SK-N-SH (cell line): ENCODE results near the gene ASCL2. TPM values are rescaled to one million over a fixed set of nuclear protein-coding genes. Genes with fewer than 3 reads are reported as not detected.

Source experiments
- CTCF ChIA-PET: fragments of 300-600, 350-600 bp; formaldehyde crosslinking; extraction: SDS; loops from one replicate; lab custom pipeline; 2021; lab: Yijun Ruan, JAX
- POLR2A ChIA-PET: fragments of 350-600 bp; sonication (Branson Sonifier 250); formaldehyde crosslinking; extraction: SDS; loops from one replicate; lab custom pipeline; 2020; ENCODE audit warnings: antibody characterized with exemption, inconsistent platforms; lab: Yijun Ruan, JAX
- DNase-seq: peaks from one replicate; pipeline ENCODE4 v3.0.0; 2012
- H2AFZ ChIP-seq: fragments of 200-600 bp; sonication (generic); 2 replicates; pipeline ENCODE4 v1.8.1; 2016; ENCODE audit warnings: antibody characterized with exemption, mild to moderate bottlenecking, low read depth
- H3F3A ChIP-seq: fragments of 200-600 bp; sonication (generic); replicated peaks from 2 replicates; pipeline ENCODE3; 2016; ENCODE audit warnings: antibody characterized with exemption, mild to moderate bottlenecking; ENCODE audit not compliant: insufficient read depth
- H3K27ac ChIP-seq, 2 experiments: fragments of 200-500 bp in 1 of 2; fragments of 200-600 bp in 1 of 2; sonication (Bioruptor generic) in 1 of 2; sonication (generic), shearing (Covaris generic) in 1 of 2; 2 replicates each; pipeline versions ENCODE4 v1.5.1 to v1.6.1; 2014 to 2016; ENCODE audit warnings: low read depth in 2 of 2, inconsistent platforms in 1 of 2, low read length in 1 of 2, mild to moderate bottlenecking in 1 of 2, mixed read lengths in 1 of 2
- H3K27me3 ChIP-seq: fragments of 200-600 bp; sonication (generic), shearing (Covaris generic); 2 replicates; pipeline ENCODE4 v1.6.1; 2016; ENCODE audit warnings: mixed run types; ENCODE audit not compliant: insufficient read depth
- H3K36me3 ChIP-seq, 2 experiments: fragments of 200-500 bp in 1 of 2; fragments of 200-600 bp in 1 of 2; sonication (Bioruptor generic) in 1 of 2; sonication (generic) in 1 of 2; replicated peaks in 1 of 2; 2 replicates each; pipeline versions ENCODE3 to v1.5.1; 2014 to 2016; ENCODE audit warnings: low read length in 1 of 2, mild to moderate bottlenecking in 1 of 2; ENCODE audit not compliant: insufficient read depth in 2 of 2, control insufficient read depth in 1 of 2
- H3K4me1 ChIP-seq, 2 experiments: fragments of 200-500 bp in 1 of 2; fragments of 200-600 bp in 1 of 2; sonication (Bioruptor generic) in 1 of 2; sonication (generic), shearing (Covaris generic) in 1 of 2; 2 replicates each; pipeline versions ENCODE4 v1.5.1 to v1.6.1; 2014 to 2016; ENCODE audit warnings: low read depth in 1 of 2, low read length in 1 of 2, mixed run types in 1 of 2; ENCODE audit not compliant: insufficient read depth in 2 of 2, control insufficient read depth in 1 of 2
- H3K4me2 ChIP-seq: fragments of 200-600 bp; sonication (generic), shearing (Covaris generic); 2 replicates; pipeline ENCODE4 v1.6.1; 2017; ENCODE audit warnings: mixed run types
- H3K4me3 ChIP-seq, 2 experiments: fragments of 200-500 bp in 1 of 2; fragments of 200-600 bp in 1 of 2; sonication (Bioruptor generic) in 1 of 2; sonication (generic), shearing (Covaris generic) in 1 of 2; 2 replicates each; pipeline versions ENCODE4 v1.5.1 to v1.8.1; 2014 to 2016; ENCODE audit warnings: low read depth in 2 of 2, inconsistent platforms in 1 of 2, low read length in 1 of 2, mild to moderate bottlenecking in 1 of 2, mixed read lengths in 1 of 2, moderate library complexity in 1 of 2
- H3K79me2 ChIP-seq: fragments of 200-600 bp; sonication (generic); 2 replicates; pipeline ENCODE4 v1.8.1; 2017; ENCODE audit warnings: mild to moderate bottlenecking; ENCODE audit not compliant: insufficient read depth
- H3K9ac ChIP-seq: fragments of 200-600 bp; sonication (generic); 2 replicates; pipeline ENCODE4 v1.6.1; 2017; ENCODE audit warnings: mixed run types
- H3K9me2 ChIP-seq: fragments of 200-600 bp; sonication (generic); 2 replicates; pipeline ENCODE4 v1.6.1; 2017; ENCODE audit warnings: mixed run types
- H3K9me3 ChIP-seq: fragments of 200-600 bp; sonication (generic); 2 replicates; pipeline ENCODE4 v1.6.1; 2017; ENCODE audit warnings: mixed run types, mild to moderate bottlenecking, moderate library complexity
- H4K20me1 ChIP-seq: fragments of 200-600 bp; sonication (generic); 2 replicates; pipeline ENCODE4 v1.6.1; 2017; ENCODE audit warnings: mild to moderate bottlenecking, mixed run types; ENCODE audit not compliant: insufficient read depth
- ELF1 ChIP-seq: IDR thresholded peaks from 2 replicates; pipeline ENCODE4 v1.4.0; 2012
- EZH2phosphoT487 ChIP-seq: fragments of 200-600 bp; sonication (generic); IDR thresholded peaks from 2 replicates; pipeline ENCODE4 v1.6.1; 2017; ENCODE audit warnings: low read depth, mixed run types, mild to moderate bottlenecking, antibody characterized with exemption, moderate library complexity, borderline replicate concordance
- FOSL2 ChIP-seq: IDR thresholded peaks from 2 replicates; pipeline ENCODE4 v1.4.0; 2012; ENCODE audit warnings: low read depth, mild to moderate bottlenecking, moderate library complexity, borderline replicate concordance
- FOXM1 ChIP-seq: IDR thresholded peaks from 2 replicates; pipeline ENCODE4 v1.4.0; 2012; ENCODE audit warnings: low read depth, mild to moderate bottlenecking
- GABPA ChIP-seq: IDR thresholded peaks from 2 replicates; pipeline ENCODE4 v1.4.0; 2012; ENCODE audit warnings: low read depth, mild to moderate bottlenecking
- IRF3 ChIP-seq: fragments of 150-350 bp; IDR thresholded peaks from 2 replicates; pipeline ENCODE4 v1.6.1; 2016; ENCODE audit warnings: mild to moderate bottlenecking, low read depth, low read length
- JUND ChIP-seq: IDR thresholded peaks from 2 replicates; pipeline ENCODE4 v1.4.0; 2012
- NFIC ChIP-seq: IDR thresholded peaks from 2 replicates; pipeline ENCODE4 v1.4.0; 2012; ENCODE audit warnings: borderline replicate concordance
- POLR2AphosphoS5 ChIP-seq: IDR thresholded peaks from 2 replicates; pipeline ENCODE4 v1.6.1; 2012; ENCODE audit warnings: low read depth, low read length
- RCOR1 ChIP-seq: fragments of 150-350 bp; IDR thresholded peaks from 2 replicates; pipeline ENCODE4 v1.6.1; 2017; ENCODE audit warnings: antibody characterized with exemption, low read length
- RFX5 ChIP-seq: IDR thresholded peaks from 2 replicates; pipeline ENCODE4 v1.6.1; 2012; ENCODE audit warnings: mild to moderate bottlenecking, improper control_type of control experiment, low read length
- RXRA ChIP-seq: IDR thresholded peaks from 2 replicates; pipeline ENCODE4 v1.4.0; 2012; ENCODE audit warnings: low read depth, mild to moderate bottlenecking, borderline replicate concordance
- SMC3 ChIP-seq: IDR thresholded peaks from 2 replicates; pipeline ENCODE4 v1.6.1; 2012; ENCODE audit warnings: low read depth, low read length, improper control_type of control experiment
- TCF12 ChIP-seq: IDR thresholded peaks from 2 replicates; pipeline ENCODE4 v1.4.0; 2012
- WGBS: methylation state at CpG from one replicate; pipeline ENCODE4 v1.1.6; 2017; ENCODE audit warnings: low lambda C conversion rate; 5-methylcytosine and 5-hydroxymethylcytosine counted together
- polyA plus RNA-seq, 3 experiments: library from polyadenylated mRNA; depleted of rRNA; stranded (reverse); fragments of >200 nt; gene quantifications; 2 replicates each; pipeline ENCODE4 v1.2.3, GENCODE V29; 2012
- TF ChIP-seq, protein P1 (sequence below): fragments of 150-350 bp; IDR thresholded peaks from 2 replicates; pipeline ENCODE4 v1.6.1; 2017; ENCODE audit warnings: antibody characterized with exemption, low read length, low read depth, borderline replicate concordance

Gene ASCL2
- polyA plus RNA-seq, 1 of the 3 experiments (the other 2 are of a cell fraction): not detected

- ChIA-PET CTCF (interaction anchor here (1.1 to 1.6 kb wide), 3 partner anchors 38 to 153 kb away, joined by 3 to 5 read pairs (median 5); no protein-coding TSS in a partner anchor), POLR2A (no interaction called here)
- Histone ChIP-seq H3K9ac (no peak overlapping the region), H3K4me2 (no peak overlapping the region), H3F3A (no peaks in the 10 kb centered on the region), H3K9me3 (no peaks in the 10 kb centered on the region), H3K4me1 (no peaks in the 10 kb centered on the region), H3K79me2 (no peaks in the 10 kb centered on the region), H3K27ac (no peak overlapping the region), H3K4me3 (no peak overlapping the region), H4K20me1 (no peaks in the 10 kb centered on the region), H3K9me2 (no peaks in the 10 kb centered on the region), H3K36me3 (no peaks in the 10 kb centered on the region), H2AFZ (no peak overlapping the region), H3K27me3 (peaks cover 16% of the 10 kb centered on the region)
- TF ChIP-seq SMC3 (no peak), GABPA (no peak), RFX5 (no peak), ELF1 (no peak), RXRA (no peak)
- 73% methylated on average over 10 of the region's 12 CpGs for WGBS
- DNase-seq: no peak
Measured at GRCh38 chr11:2267306-2267850, 3.0 kb downstream of the ASCL2 start.

- Histone ChIP-seq H3K9me3 (no peaks in the 10 kb centered on the region), H3K27me3 (peaks cover 14% of the 10 kb centered on the region)
Measured at GRCh38 chr11:2266586-2267305, 3.6 kb downstream of the ASCL2 start.

More at GRCh38 chr11:2266586-2267305, 3.6 kb downstream of the ASCL2 start:
- no peaks in the 10 kb centered on the region for H4K20me1 ChIP-seq
- CTCF ChIA-PET: interaction anchor here (1.1 to 1.4 kb wide), 2 partner anchors 38 to 154 kb away, joined by 3 to 5 read pairs; no protein-coding TSS in a partner anchor
- TF ChIP-seq POLR2AphosphoS5: no peak
- TF ChIP-seq JUND: no peak
- TF ChIP-seq RXRA: no peak
- TF ChIP-seq, protein P1, sequence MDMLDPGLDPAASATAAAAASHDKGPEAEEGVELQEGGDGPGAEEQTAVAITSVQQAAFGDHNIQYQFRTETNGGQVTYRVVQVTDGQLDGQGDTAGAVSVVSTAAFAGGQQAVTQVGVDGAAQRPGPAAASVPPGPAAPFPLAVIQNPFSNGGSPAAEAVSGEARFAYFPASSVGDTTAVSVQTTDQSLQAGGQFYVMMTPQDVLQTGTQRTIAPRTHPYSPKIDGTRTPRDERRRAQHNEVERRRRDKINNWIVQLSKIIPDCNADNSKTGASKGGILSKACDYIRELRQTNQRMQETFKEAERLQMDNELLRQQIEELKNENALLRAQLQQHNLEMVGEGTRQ: no peak
- TF ChIP-seq IRF3: no peak
- TF ChIP-seq RCOR1: no peak
- no peak for TF ChIP-seq NFIC
- no peak for TF ChIP-seq FOSL2
- no peak for TF ChIP-seq RFX5
- no peak for TF ChIP-seq TCF12
- TF ChIP-seq EZH2phosphoT487: no peak
- no peak for TF ChIP-seq FOXM1
- TF ChIP-seq, all 33 proteins: peak for 0
- POLR2A ChIA-PET: no interaction called here
- no peak overlapping the region for H3K4me2 ChIP-seq
- no peak overlapping the region for H3K9ac ChIP-seq
- H3K36me3 ChIP-seq: no peaks in the 10 kb centered on the region
- no peaks in the 10 kb centered on the region for H3K9me2 ChIP-seq
- no peaks in the 10 kb centered on the region for H3F3A ChIP-seq
- H3K4me3 ChIP-seq: no peak overlapping the region
- no peak for DNase-seq
- 75% methylated on average over 22 of the region's 26 CpGs for WGBS
- no peak overlapping the region for H2AFZ ChIP-seq
- no peaks in the 10 kb centered on the region for H3K4me1 ChIP-seq
- H3K27ac ChIP-seq: no peak overlapping the region
- no peaks in the 10 kb centered on the region for H3K79me2 ChIP-seq
